ENCODE measurements around the gene GLP1R. TPM values are rescaled to one million over a fixed set of nuclear protein-coding genes. Genes with fewer than 3 reads are reported as not detected.

Gene GLP1R
- total and polyA plus RNA-seq, 2 donors from 2014 or later: 0.13 to 0.22 TPM

DNA sequence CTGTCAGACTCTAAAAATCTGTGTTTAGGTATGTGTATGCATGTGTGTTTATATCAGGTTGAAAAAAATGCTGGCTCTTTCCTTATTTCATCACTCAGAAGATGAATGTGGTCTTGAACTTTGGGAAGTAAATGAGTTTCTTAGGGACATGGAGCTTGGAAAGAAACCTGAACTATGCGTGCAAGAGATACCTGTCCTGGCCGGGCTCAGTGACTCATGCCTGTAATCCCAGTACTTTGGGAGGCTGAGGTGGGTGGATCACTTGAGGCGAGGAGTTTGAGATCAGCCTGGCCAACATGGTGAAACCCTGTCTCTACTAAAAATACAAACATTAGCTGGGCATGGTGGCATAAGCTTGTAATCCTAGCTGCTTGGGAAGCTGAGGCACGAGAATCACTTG lies 4.4 kb upstream of the GLP1R start:
- Histone ChIP-seq H3K36me3 (ENCODE audit: control insufficient read depth in 2 of 3, insufficient read depth in 3 of 3, low read length in 3 of 3) (no peaks in the 10 kb centered on the region), H3K4me1 (ENCODE audit: control insufficient read depth in 2 of 3, insufficient read depth in 2 of 3, low read depth in 1 of 3, low read length in 3 of 3) (no peaks in the 10 kb centered on the region), H3K4me3 (ENCODE audit: low read length in 3 of 3) (no peak overlapping the region), H3K27me3 (ENCODE audit: control insufficient read depth, insufficient read depth, low read length) (peaks cover 7% of the 10 kb centered on the region), H3K9ac (ENCODE audit: low read length in 3 of 3) (no peak overlapping the region), H3K9me3 (ENCODE audit: control insufficient read depth in 2 of 3, insufficient read depth in 1 of 3, low read length in 3 of 3) (no peaks in the 10 kb centered on the region), H3K27ac (ENCODE audit: low read depth in 2 of 2, low read length in 2 of 2) (no peak overlapping the region)
- no peak for FAIRE-seq
- intact Hi-C loops (cut with DNase I): no loop called here
- TF ChIP-seq CTCF (IDR thresholded peaks at IDR 0.05; ENCODE audit: borderline replicate concordance, extremely low read depth, insufficient read depth): no peak
- no peak for DNase-seq

GRCh38 chr6:39047434-39048327 lies 900 bp upstream of the GLP1R start:
- Histone ChIP-seq H3K9ac (ENCODE audit: low read length in 3 of 3) (no peak overlapping the region), H3K27ac (ENCODE audit: low read depth in 2 of 2, low read length in 2 of 2) (no peak overlapping the region), H3K27me3 (ENCODE audit: control insufficient read depth, insufficient read depth, low read length) (peaks cover 7% of the 10 kb centered on the region), H3K36me3 (ENCODE audit: control insufficient read depth in 2 of 3, insufficient read depth in 3 of 3, low read length in 3 of 3) (no peaks in the 10 kb centered on the region), H3K9me3 (ENCODE audit: control insufficient read depth in 2 of 3, insufficient read depth in 1 of 3, low read length in 3 of 3) (no peaks in the 10 kb centered on the region), H3K4me1 (ENCODE audit: control insufficient read depth in 2 of 3, insufficient read depth in 2 of 3, low read depth in 1 of 3, low read length in 3 of 3) (no peaks in the 10 kb centered on the region), H3K4me3 (ENCODE audit: low read length in 3 of 3) (no peak overlapping the region)
- DNase-seq: no peak
- intact Hi-C loops (cut with DNase I): no loop called here
- no peak for TF ChIP-seq CTCF (IDR thresholded peaks at IDR 0.05; ENCODE audit: borderline replicate concordance, extremely low read depth, insufficient read depth)
- no peak for FAIRE-seq

DNA sequence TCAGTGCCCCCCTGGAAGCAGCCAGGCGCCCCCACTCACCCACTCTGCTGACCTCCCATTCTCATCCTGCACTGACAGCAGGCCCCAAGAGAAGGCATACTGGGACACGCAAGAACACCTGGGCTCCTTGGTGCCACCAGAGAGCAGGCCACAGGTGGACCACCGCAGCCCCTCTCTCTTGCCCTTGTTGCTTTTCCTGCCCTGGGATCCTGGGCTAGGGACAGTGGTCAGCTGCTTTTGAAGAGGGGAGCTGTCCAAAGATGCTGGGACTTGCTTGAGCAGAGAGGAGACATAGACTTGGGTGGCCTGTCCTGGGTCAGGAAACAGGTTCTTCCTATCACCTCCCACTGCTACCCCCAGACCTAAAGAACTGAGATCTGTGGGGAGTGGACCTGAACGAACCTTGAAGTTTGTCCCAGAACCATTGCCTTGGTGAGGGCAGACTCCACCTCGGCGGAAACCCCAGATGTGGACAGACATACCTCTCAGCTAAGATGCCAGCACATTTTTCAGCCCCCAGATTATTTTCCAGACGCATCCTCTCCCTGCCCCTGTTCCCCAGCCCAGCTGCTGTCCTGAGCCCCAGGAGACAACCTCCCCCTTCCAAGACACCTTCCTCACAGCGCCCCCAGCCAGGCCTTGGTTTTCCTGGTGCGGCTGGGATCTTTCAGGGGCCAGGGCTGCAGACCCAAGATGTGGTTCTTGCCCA lies 1.1 kb downstream of the GLP1R start:
- intact Hi-C loops (cut with DNase I): no loop called here
- DNase-seq: no peak
- no peak overlapping the region for H3K4me3 ChIP-seq (ENCODE audit: low read length in 3 of 3)
- no peaks in the 10 kb centered on the region for H3K9me3 ChIP-seq (ENCODE audit: control insufficient read depth in 2 of 3, insufficient read depth in 1 of 3, low read length in 3 of 3)
- H3K27ac ChIP-seq (ENCODE audit: low read depth in 2 of 2, low read length in 2 of 2): no peak overlapping the region
- H3K27me3 ChIP-seq (ENCODE audit: control insufficient read depth, insufficient read depth, low read length): peaks cover 7% of the 10 kb centered on the region
- no peaks in the 10 kb centered on the region for H3K4me1 ChIP-seq (ENCODE audit: control insufficient read depth in 2 of 3, insufficient read depth in 2 of 3, low read depth in 1 of 3, low read length in 3 of 3)
- no peaks in the 10 kb centered on the region for H3K36me3 ChIP-seq (ENCODE audit: control insufficient read depth in 2 of 3, insufficient read depth in 3 of 3, low read length in 3 of 3)
- FAIRE-seq: no peak
- no peak overlapping the region for H3K9ac ChIP-seq (ENCODE audit: low read length in 3 of 3)
- no peak for TF ChIP-seq CTCF (IDR thresholded peaks at IDR 0.05; ENCODE audit: borderline replicate concordance, extremely low read depth, insufficient read depth)
